Epithelial cell of proximal tubule (primary cell): ENCODE measurements around the gene ICAM2. TPM values are rescaled to one million over a fixed set of nuclear protein-coding genes. Genes with fewer than 3 reads are reported as not detected.
"Not testable (repeated sequence)": the region's sequence is repeated elsewhere in the genome, so short reads cannot be mapped to it uniquely, and the experiment has no call there.

Experiments used
- DNase-seq: peaks from one replicate; pipeline ENCODE4 v3.0.0-alpha.2; 2011; ENCODE audit warnings: low read depth
- H3K4me3 ChIP-seq: 2 replicates; pipeline ENCODE4 v1.5.1; 2011; ENCODE audit warnings: low read depth, mild to moderate bottlenecking, low read length
- total RNA-seq: library from RNA; depleted of rRNA; stranded (reverse); fragments of >200 nt; gene quantifications from 2 replicates; pipeline ENCODE4 v1.2.3, GENCODE V29; 2015
- TF ChIP-seq, protein P1 (sequence below): conservative IDR thresholded peaks from 2 replicates; pipeline ENCODE4 v1.5.1; 2012; ENCODE audit warnings: low read depth, mild to moderate bottlenecking, low read length

The ICAM2 gene
- total RNA-seq, 1 donor from 2014 or later = 19.9 TPM

DNA sequence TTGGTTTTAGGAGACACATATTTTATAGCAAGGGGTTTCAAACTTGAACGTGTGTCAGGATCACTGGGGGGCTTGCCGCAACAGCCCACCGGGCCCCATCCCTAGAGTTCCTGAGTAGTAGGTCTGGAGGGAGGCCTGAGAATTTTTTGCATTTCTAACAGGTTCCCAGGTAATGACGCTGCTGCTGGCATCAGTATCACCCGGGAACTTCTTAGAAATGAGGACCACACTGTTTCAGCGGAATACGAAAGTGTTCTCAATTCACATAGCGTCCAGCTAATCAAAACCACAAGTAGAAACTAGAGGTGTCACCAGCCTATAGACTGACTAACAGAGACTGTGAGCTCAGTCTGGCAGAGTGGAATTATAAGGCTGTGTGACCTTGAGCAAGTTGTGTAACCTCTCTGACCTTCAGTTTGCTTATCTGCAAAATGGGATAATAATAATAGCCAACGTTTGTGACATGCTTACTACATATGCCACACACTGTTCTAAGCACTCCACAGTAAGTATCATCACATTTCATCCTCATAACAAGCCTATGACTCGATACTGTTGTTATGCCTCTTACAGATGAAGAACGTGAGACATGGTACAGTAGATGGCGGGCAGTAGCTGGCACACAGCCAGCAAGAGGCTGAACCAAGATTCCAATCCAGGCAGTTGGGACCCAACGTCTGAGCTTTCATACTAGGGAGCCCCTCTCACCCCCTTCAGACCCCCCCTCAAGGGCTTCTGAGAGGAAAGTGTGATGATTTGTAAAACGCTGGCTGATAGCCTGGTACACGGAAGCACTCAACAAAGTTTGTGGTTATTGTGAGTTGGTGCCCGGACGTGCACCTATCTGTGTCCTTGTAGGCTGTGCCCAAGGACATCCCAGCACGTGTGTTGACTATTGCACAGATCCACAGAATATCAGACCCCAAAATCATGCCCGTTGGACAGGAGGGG is 4.6 kb upstream of the ICAM2 start:
- no peak for DNase-seq
- TF ChIP-seq, protein P1, sequence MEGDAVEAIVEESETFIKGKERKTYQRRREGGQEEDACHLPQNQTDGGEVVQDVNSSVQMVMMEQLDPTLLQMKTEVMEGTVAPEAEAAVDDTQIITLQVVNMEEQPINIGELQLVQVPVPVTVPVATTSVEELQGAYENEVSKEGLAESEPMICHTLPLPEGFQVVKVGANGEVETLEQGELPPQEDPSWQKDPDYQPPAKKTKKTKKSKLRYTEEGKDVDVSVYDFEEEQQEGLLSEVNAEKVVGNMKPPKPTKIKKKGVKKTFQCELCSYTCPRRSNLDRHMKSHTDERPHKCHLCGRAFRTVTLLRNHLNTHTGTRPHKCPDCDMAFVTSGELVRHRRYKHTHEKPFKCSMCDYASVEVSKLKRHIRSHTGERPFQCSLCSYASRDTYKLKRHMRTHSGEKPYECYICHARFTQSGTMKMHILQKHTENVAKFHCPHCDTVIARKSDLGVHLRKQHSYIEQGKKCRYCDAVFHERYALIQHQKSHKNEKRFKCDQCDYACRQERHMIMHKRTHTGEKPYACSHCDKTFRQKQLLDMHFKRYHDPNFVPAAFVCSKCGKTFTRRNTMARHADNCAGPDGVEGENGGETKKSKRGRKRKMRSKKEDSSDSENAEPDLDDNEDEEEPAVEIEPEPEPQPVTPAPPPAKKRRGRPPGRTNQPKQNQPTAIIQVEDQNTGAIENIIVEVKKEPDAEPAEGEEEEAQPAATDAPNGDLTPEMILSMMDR = no peak
- no peak overlapping the region for H3K4me3 ChIP-seq

DNA sequence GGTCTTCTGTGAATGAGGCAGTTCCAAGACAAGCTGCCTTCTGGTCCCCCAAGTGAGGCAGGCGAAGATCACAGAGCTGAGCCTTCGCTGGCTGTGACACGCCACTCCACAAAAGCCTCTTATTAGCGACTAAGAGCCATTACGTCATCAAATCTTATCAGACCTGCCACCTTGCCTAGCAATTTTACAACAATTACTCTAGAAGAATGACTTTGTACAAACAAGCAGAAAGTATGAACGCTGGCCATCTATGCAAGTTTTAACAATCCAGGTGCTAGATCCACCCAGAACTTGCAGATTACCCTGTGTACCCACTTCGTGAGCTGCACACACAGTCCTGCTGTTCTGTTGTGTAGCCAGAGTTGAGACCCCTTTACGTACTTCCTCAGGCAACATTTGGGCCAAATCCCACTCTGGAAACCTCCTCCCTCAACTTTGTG is 3.8 kb upstream of the ICAM2 start:
- TF ChIP-seq, protein P1 = no peak
- no peak overlapping the region for H3K4me3 ChIP-seq
- DNase-seq = no peak

DNA sequence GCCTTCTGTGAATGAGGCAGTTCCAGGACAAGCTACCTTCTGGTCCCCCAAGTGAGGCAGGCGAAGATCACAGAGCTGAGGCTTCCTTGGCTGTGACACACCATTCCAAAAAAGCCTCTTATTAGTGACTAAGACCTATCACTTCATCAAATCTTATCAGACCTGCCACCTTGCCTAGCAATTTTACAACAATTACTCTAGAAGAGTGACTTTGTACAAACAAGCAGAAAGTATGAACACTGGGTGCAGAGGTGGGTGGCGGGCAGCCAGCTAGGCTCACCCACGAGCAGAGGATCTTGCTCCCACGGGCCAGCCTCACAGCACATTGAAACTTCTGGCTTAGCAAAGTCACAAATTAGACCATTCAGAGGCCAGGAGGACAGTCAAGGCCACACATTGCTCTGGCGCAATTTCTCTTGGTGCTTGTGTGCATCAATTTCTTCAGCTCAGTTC is 2.2 kb upstream of the ICAM2 start:
- no peak for DNase-seq
- TF ChIP-seq, protein P1 = no peak

DNA sequence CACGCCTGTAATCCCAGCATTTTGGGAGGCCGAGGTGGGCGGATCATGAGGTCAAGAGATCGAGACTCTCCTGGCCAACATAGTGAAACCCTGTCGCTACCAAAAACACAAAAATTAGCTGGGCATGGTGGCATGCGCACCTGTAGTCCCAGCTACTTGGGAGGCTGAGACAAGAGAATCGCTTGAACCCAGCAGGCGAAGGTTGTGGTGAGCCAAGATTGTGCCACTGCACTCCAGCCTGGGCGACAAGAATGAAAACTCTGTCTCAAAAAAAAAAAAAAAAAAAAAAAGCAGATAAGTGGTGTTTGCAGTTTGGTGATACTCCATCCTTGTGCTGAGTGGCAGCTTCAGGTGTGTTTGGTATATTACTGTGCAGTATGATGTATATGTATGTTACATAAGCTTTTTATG is 877 bp downstream of the ICAM2 start:
- H3K4me3 ChIP-seq, DNase-seq: not testable (repeated sequence)

More for the DNA sequence above, 2.2 kb upstream of the ICAM2 start:
- H3K4me3 ChIP-seq = no peak overlapping the region

DNA sequence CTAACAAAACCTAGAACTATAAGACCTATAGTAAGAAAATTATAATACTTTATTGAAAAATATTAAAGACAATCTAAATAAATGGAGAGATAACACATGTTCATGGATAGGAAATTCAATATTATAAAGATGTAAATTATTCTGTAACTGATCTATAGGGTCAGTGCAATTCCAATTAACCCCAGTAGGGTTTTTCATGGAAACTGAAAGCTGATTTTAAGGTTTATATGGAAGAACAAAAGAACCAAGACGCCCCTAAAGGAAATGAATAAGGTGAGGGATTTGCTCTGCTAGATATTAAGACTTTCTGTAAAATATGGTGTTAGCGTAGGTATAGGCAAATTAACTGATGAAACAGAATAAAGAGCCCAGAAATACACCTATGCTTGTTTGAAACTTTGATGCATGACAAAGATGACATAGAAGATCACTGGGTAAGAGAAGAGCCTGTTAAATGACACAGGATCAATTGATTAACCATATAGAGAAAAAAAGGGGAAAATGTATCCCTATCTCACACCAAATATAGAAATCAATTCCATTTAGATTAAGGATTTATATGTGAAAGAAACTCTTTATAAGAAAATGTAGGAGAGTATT is 3.0 kb downstream of the ICAM2 start:
- DNase-seq = no peak
- H3K4me3 ChIP-seq = no peak overlapping the region
- TF ChIP-seq, protein P1 = no peak

DNA sequence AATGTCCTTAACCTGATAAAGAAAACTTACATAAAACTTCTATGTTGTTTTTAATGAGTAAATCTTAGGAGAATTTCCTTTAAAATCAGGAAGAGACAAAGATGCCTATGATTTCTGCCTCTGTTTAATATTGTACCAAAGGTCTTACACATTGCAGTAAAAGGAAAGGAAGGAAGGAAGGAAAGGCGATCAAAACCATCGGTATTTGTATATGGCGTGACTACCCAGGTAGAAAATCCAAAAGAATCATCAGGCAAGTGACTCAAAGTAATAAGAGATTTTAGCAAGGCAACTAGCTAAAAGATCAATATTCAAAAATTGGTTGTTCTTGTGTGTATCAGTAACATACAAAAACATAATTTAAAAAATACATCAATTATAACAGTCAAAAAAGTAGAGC is 3.5 kb downstream of the ICAM2 start:
- no peak overlapping the region for H3K4me3 ChIP-seq
- no peak for DNase-seq
- TF ChIP-seq, protein P1 = no peak

DNA sequence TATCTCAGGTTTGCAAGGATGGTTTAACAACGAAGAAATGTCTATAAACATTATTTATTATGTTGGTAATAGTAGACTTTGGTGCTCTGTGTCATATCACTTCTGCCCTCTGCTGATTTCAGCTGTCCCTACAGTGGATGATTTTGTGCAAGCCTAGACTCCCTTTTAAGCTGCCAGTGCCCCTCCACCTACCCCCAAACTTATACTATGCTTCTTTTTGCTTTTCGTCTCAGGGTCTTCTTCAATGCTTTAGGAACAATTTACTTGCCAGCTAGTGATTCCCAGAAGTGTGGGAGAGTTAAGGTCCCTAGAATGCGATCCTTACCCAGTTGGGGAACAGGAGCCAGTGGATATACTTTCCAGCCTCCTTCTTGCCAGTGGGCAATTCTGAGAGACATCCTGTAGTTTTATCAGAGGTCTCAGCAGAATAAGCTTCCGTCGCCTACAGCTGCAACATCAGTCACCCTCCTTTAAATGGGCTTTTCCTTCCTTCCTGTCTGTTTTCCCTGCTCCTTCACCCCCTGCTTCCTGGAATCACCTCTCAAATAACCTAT is 4.1 kb downstream of the ICAM2 start:
- H3K4me3 ChIP-seq = no peak overlapping the region
- DNase-seq = no peak
- TF ChIP-seq, protein P1 = peak; percentile 36
